ENCODE results near the gene PTBP3.
"Not testable (repeated sequence)": the region's sequence is repeated elsewhere in the genome, so short reads cannot be mapped to it uniquely, and the experiment has no call there.

Gene PTBP3

GRCh38 chr9:112375361-112375760 lies 41.9 kb upstream of the PTBP3 start:
- Histone ChIP-seq H3K79me2 (ENCODE audit: low read length) (peaks cover 14% of the 10 kb centered on the region), H3K9me3 (replicated peaks; ENCODE audit: insufficient read depth, low read length) (no peaks in the 10 kb centered on the region), H3K4me1 (ENCODE audit: low read length) (peaks cover 9% of the 10 kb centered on the region), H3K36me3 (replicated peaks; ENCODE audit: insufficient read depth, low read length) (no peaks in the 10 kb centered on the region), H3K27ac (ENCODE audit: low read length) (no peak overlapping the region), H3K4me2 (ENCODE audit: low read depth, low read length) (no peak overlapping the region), H4K20me1 (ENCODE audit: insufficient read depth, low read length) (no peaks in the 10 kb centered on the region), H3K9me2 (replicated peaks; ENCODE audit: insufficient read depth, low read length) (no peaks in the 10 kb centered on the region), H3F3A (ENCODE audit: insufficient read depth, low read length) (peaks cover 6% of the 10 kb centered on the region), H3K9ac (ENCODE audit: low read length) (no peak overlapping the region), H2AFZ (ENCODE audit: low read length) (no peak overlapping the region), H3K4me3 (ENCODE audit: low read length) (no peak overlapping the region), H3K27me3 (replicated peaks; ENCODE audit: insufficient read depth, low read length) (no peaks in the 10 kb centered on the region)
- no peak for TF ChIP-seq EZH2phosphoT487 (IDR thresholded peaks at IDR 0.05; ENCODE audit: low read length)
- no peak for TF ChIP-seq EZH2 (optimal IDR thresholded peaks at IDR 0.05; ENCODE audit: low read depth, low read length)
- no peak for TF ChIP-seq CTCF (IDR thresholded peaks at IDR 0.05; ENCODE audit: low read length)
- DNase-seq: no peak

GRCh38 chr9:112374232-112374631 lies 40.8 kb upstream of the PTBP3 start:
- H2AFZ ChIP-seq (ENCODE audit: low read length); DNase-seq; H3K4me2 ChIP-seq (ENCODE audit: low read depth, low read length); H3K36me3 ChIP-seq (replicated peaks; ENCODE audit: insufficient read depth, low read length); H3K4me3 ChIP-seq (ENCODE audit: low read length); H3K27ac ChIP-seq (ENCODE audit: low read length); H4K20me1 ChIP-seq (ENCODE audit: insufficient read depth, low read length); H3K9me2 ChIP-seq (replicated peaks; ENCODE audit: insufficient read depth, low read length); H3K9me3 ChIP-seq (replicated peaks; ENCODE audit: insufficient read depth, low read length); H3K27me3 ChIP-seq (replicated peaks; ENCODE audit: insufficient read depth, low read length); H3K9ac ChIP-seq (ENCODE audit: low read length); H3F3A ChIP-seq (ENCODE audit: insufficient read depth, low read length); H3K4me1 ChIP-seq (ENCODE audit: low read length): not testable (repeated sequence)
- peaks cover 11% of the 10 kb centered on the region; the same call in 1 of the 2 replicates for H3K79me2 ChIP-seq (ENCODE audit: low read length)

- H3K27ac ChIP-seq (ENCODE audit: low read length); H3K4me3 ChIP-seq (ENCODE audit: low read length); H2AFZ ChIP-seq (ENCODE audit: low read length); DNase-seq; H3F3A ChIP-seq (ENCODE audit: insufficient read depth, low read length); H4K20me1 ChIP-seq (ENCODE audit: insufficient read depth, low read length); H3K79me2 ChIP-seq (ENCODE audit: low read length); H3K4me2 ChIP-seq (ENCODE audit: low read depth, low read length); H3K27me3 ChIP-seq (replicated peaks; ENCODE audit: insufficient read depth, low read length); H3K9ac ChIP-seq (ENCODE audit: low read length); H3K9me2 ChIP-seq (replicated peaks; ENCODE audit: insufficient read depth, low read length); H3K9me3 ChIP-seq (replicated peaks; ENCODE audit: insufficient read depth, low read length); H3K4me1 ChIP-seq (ENCODE audit: low read length); H3K36me3 ChIP-seq (replicated peaks; ENCODE audit: insufficient read depth, low read length): not testable (repeated sequence)
Measured at GRCh38 chr9:112373666-112374065, 40.2 kb upstream of the PTBP3 start.

GRCh38 chr9:112371060-112371459 lies 37.6 kb upstream of the PTBP3 start:
- no peak for TF ChIP-seq CTCF (IDR thresholded peaks at IDR 0.05; ENCODE audit: low read length)
- TF ChIP-seq EZH2phosphoT487 (IDR thresholded peaks at IDR 0.05; ENCODE audit: low read length): no peak
- TF ChIP-seq EZH2 (optimal IDR thresholded peaks at IDR 0.05; ENCODE audit: low read depth, low read length): no peak
- Histone ChIP-seq H3K4me1 (ENCODE audit: low read length) (no peaks in the 10 kb centered on the region), H3K4me3 (ENCODE audit: low read length) (no peak overlapping the region), H3K9me3 (replicated peaks; ENCODE audit: insufficient read depth, low read length) (no peaks in the 10 kb centered on the region), H3K27ac (ENCODE audit: low read length) (no peak overlapping the region), H3K4me2 (ENCODE audit: low read depth, low read length) (no peak overlapping the region), H3K9ac (ENCODE audit: low read length) (no peak overlapping the region), H3K27me3 (replicated peaks; ENCODE audit: insufficient read depth, low read length) (no peaks in the 10 kb centered on the region), H3F3A (ENCODE audit: insufficient read depth, low read length) (no peaks in the 10 kb centered on the region), H3K9me2 (replicated peaks; ENCODE audit: insufficient read depth, low read length) (no peaks in the 10 kb centered on the region), H2AFZ (ENCODE audit: low read length) (no peak overlapping the region), H4K20me1 (ENCODE audit: insufficient read depth, low read length) (no peaks in the 10 kb centered on the region), H3K79me2 (ENCODE audit: low read length) (no peaks in the 10 kb centered on the region), H3K36me3 (replicated peaks; ENCODE audit: insufficient read depth, low read length) (no peaks in the 10 kb centered on the region)
- no peak for DNase-seq

Data from MM.1S (cell line).